ENCODE results near the gene IFT122. TPM values are rescaled to one million over a fixed set of nuclear protein-coding genes. Genes with fewer than 3 reads are reported as not detected.
"Not testable (repeated sequence)": the region's sequence is repeated elsewhere in the genome, so short reads cannot be mapped to it uniquely, and the experiment has no call there.

The IFT122 gene
- total RNA-seq, 1 donor = 21.4 TPM

GRCh38 chr3:129506231-129506742, 66.3 kb downstream of the IFT122 start:
- no peak overlapping the region for H3K4me3 ChIP-seq (ENCODE audit: low read depth, low read length)
- no peak for DNase-seq (ENCODE audit: low read depth)
- TF ChIP-seq CTCF (IDR thresholded peaks at IDR 0.05; ENCODE audit: insufficient read depth, low read length) = no peak

- TF ChIP-seq CTCF (IDR thresholded peaks at IDR 0.05; ENCODE audit: insufficient read depth, low read length) = no peak
- DNase-seq (ENCODE audit: low read depth) = no peak
- H3K4me3 ChIP-seq (ENCODE audit: low read depth, low read length) = no peak overlapping the region
Measured at GRCh38 chr3:129507181-129507831, 67.3 kb downstream of the IFT122 start.

- no peak for DNase-seq (ENCODE audit: low read depth)
- H3K4me3 ChIP-seq (ENCODE audit: low read depth, low read length) = no peak overlapping the region
- no peak for TF ChIP-seq CTCF (IDR thresholded peaks at IDR 0.05; ENCODE audit: insufficient read depth, low read length)
Measured at GRCh38 chr3:129512595-129512994, 72.6 kb downstream of the IFT122 start.

- no peak for TF ChIP-seq CTCF (IDR thresholded peaks at IDR 0.05; ENCODE audit: insufficient read depth, low read length)
- H3K4me3 ChIP-seq (ENCODE audit: low read depth, low read length) = no peak overlapping the region
- no peak for DNase-seq (ENCODE audit: low read depth)
Measured at GRCh38 chr3:129513705-129514104, 73.7 kb downstream of the IFT122 start.

GRCh38 chr3:129514110-129514509, 74.1 kb downstream of the IFT122 start:
- no peak for TF ChIP-seq CTCF (IDR thresholded peaks at IDR 0.05; ENCODE audit: insufficient read depth, low read length)
- no peak for DNase-seq (ENCODE audit: low read depth)
- no peak overlapping the region for H3K4me3 ChIP-seq (ENCODE audit: low read depth, low read length)

GRCh38 chr3:129514563-129514962, 74.5 kb downstream of the IFT122 start:
- DNase-seq (ENCODE audit: low read depth) = no peak
- no peak for TF ChIP-seq CTCF (IDR thresholded peaks at IDR 0.05; ENCODE audit: insufficient read depth, low read length)
- H3K4me3 ChIP-seq (ENCODE audit: low read depth, low read length) = no peak overlapping the region

GRCh38 chr3:129515108-129515820, 75.2 kb downstream of the IFT122 start:
- not testable (repeated sequence) for H3K4me3 ChIP-seq (ENCODE audit: low read depth, low read length); DNase-seq (ENCODE audit: low read depth)

- H3K4me3 ChIP-seq (ENCODE audit: low read depth, low read length); DNase-seq (ENCODE audit: low read depth): not testable (repeated sequence)
Measured at GRCh38 chr3:129515821-129516432, 75.9 kb downstream of the IFT122 start.

Data from fibroblast of the aortic adventitia (primary cell).